Ramos (cell line): Measurements from ENCODE around the gene DNAH8.
"Not testable (repeated sequence)": the region's sequence is repeated elsewhere in the genome, so short reads cannot be mapped to it uniquely, and the experiment has no call there.

ENCODE experiments used
- in situ Hi-C: fragments of 300-500 bp; cut with MboI; formaldehyde crosslinking; loops from one replicate; pipeline ENCODE4 v1.14.3; 2022; ENCODE audit warnings: low sequenced_read_pairs; ENCODE audit not compliant: unreplicated experiment

DNAH8 gene

DNA sequence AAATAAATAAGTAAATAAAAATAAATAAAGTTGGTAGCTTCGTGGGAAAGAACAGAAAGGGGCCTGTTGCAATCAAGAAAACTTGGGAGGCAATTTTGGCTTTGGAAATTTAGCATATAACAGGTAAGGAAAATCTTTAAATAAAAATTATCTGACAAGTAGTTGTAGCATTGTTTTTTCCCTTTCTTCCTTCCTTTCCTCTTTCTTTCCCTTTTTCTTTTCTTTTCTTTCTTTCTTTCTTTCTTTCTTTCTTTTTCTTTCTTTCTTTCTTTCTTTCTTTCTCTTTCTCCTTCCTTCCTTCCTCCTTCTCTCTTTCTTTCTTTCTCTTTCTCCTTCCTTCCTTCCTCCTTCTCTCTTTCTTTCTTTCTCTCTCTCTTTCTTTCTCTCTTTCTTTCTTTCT is 158.7 kb downstream of the DNAH8 start:
- in situ Hi-C loops, result loop anchor here (10.0 kb wide), 1 partner anchor 431 kb away; no protein-coding TSS in a partner anchor

DNA sequence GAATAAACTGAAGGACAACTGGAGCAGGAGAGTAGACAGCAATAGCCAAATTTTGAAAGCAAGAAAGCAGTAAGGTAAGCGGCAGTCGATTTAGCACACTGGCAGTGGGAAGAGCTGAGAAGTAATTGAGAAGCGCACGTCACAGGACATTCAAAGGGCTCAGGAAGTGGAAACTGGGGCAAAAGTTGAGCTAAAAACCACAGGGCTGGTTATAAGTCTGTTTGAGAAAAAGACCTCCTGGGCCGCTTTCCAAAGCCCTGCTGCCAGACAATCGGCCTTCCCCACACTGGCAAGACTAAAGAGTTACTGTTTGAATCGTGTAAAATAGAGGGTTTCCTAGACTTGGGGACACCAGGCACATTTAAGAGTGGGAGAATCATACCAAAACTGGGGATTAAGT is 161.4 kb downstream of the DNAH8 start:
- in situ Hi-C loops, result loop anchor here (10.0 kb wide), 1 partner anchor 428 kb away; no protein-coding TSS in a partner anchor

DNA sequence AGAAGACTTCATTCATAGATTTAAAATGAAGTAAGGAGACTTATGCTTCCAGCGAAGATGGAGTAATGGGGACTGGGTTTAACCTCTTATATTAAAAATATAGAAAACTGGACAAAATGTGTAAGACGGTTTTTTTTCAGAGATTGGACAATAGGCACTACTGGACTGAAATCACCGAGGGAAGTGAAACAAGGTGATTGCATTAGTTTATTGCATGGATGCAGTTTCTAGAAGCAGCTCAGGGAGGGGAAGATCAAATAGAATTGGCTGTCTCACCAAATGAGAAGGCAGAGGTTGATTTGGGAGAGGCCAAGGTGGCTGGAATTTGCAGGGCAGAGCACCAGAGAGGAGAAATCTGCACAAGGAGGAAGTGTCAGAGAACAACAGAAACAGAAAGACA is 162.6 kb downstream of the DNAH8 start:
- in situ Hi-C loops, result loop anchor here (10.0 kb wide), 1 partner anchor 427 kb away; no protein-coding TSS in a partner anchor

DNA sequence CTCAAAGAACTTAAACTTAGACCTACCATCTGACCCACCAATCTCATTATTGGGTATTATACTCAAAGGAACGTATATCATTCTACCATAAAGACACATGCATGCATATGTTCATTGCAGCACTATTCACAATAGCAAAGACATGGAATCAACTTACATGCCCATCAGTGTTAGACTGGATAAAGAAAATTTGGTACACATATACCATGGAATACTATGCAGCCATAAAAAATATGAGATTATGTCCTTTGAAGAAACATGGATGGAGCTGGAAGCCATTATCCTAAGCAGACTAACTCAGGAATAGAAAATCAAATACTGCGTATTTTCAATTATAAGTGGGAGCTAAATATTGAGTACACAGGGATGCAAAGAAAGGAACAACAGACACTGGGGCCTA is 167.0 kb downstream of the DNAH8 start:
- in situ Hi-C loops, result no loop called here

DNA sequence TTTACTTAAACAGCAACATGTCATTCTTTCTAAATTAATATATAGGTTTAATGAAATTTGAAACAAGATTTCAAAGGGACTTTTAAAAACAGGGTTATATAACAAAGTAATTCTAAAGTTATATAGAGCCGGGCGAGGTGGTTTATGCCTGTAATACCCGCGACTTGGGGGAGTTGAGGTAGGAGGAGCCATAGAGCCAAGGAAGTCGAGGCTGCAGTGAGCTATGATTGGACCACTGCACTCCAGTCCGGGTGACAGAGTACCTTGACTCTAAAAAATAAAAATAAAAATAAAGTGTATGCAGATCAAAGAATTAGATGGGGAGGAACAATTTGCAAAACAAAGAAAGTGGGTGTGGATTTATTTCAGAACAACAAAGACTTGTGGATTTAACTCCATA is 182.4 kb downstream of the DNAH8 start:
- in situ Hi-C loops, result no loop called here

DNA sequence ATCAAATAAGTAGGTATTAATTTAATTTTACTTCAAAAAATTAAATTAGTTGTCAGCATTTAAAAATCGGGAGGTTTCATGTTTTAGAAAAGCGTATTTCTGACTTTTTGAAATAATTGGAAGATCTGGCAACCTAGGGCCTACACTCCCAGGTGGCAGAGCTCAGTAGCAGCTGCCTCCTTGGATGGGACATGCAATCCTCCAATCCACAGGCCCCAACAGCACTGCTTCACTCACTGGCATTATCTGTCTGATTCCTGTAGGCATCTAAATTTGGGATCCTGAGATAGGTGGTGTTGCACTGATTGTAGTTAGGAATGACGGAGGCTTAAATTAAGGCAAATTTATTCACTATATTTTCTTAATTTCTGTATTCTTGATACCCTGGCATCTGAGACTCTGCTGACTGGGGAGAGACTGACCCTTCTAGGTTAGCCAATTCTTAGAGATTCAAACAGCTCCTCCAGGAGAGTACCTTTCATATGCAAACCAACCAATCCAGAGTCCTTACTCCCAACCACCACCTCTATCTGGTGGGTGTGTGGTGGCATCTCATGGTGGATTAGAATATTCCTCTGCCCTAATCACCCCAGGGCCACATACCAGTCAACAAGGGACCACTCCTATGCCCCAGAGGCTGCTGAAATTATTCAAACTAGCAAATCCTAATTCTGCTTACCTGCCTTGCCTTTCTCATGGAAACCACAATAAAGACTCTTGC is 186.9 kb downstream of the DNAH8 start:
- in situ Hi-C loops, result no loop called here

DNA sequence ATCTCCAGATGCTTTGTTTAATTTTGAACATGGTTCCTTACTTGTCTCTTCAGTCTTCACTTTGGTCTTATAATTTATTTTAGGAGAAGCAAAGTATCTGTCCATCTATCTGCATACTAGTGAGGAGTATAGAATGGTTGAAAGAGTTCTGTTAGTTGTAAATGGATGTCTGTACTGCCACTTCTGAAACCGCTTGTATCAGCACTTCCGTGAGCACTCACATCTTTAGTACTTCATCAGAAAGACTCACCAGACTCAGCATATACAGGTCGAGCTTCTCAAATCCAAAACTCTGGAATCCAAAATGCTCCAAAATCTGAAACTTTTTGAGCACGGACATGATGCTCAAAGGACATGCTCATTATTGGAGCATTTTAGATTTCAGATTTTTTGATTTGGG is 191.5 kb downstream of the DNAH8 start:
- in situ Hi-C loops, result no loop called here

DNA sequence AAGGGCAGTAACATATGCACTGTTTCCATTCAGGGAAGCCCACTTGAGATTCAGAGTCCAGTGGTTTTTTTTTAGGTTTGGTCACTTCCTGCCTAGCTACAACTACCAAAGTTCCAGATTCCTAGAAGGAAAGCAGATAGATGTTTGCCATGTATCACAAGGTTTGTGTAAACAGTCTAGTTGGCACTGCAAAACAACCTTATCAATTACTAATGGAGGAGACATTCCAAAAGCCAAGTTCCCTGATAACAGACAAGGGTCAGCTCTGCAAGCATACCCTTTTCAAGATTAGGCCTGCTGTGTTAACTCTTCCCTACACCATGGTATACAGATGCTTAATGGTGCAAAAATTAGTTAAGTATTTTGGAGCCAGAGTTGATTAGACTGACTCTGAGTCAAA is 192.2 kb downstream of the DNAH8 start:
- in situ Hi-C loops, result no loop called here

DNA sequence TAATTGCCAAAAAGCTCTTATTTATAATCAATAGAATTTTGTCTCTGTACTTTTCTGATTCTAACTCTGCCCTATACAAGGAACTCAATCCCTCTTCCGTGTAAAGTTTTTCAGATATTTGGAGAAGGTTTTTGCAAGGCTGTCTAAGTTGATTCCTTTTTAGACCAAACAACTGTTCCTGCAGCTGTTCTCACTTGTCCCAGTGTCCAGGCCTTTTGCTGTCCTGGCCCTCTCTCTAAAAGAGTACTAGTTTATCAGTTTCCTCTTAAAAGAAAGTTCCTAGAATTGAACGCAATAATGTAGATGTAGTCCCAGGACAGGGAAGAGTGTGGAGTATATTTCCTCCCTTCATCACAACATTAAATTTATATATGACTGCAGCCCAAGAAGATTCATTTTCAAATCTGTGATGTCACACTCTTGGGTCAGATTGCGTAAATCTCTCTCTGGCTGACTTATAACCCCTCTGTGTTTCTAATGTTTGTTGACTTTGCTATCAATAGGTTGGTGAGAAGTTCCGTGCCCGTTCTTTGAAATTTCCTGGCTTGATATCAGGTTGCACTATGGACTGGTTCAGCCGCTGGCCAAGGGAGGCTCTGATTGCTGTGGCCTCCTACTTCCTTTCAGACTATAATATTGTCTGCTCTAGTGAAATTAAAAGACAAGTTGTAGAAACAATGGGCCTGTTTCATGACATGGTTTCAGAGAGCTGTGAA is 194.1 kb downstream of the DNAH8 start:
- in situ Hi-C loops, result no loop called here

DNA sequence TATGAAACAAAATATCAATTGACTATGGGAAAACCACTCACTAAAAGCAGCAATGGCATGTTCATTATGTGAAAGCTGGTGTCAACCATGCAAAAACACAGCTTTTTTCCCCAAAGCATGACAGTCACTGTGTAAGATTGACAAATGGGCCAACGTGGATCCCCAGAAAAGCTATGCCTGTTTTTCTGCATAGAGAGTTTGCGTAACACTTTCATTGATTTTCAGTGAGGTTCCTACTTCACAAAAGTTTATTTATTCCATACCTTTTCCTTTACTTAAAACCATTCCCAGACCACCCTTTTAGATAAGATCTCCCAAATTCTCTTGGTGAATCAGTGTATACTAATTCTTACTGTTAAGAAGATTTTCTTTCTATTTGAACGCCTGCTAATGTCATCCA is 195.1 kb downstream of the DNAH8 start:
- in situ Hi-C loops, result no loop called here

DNA sequence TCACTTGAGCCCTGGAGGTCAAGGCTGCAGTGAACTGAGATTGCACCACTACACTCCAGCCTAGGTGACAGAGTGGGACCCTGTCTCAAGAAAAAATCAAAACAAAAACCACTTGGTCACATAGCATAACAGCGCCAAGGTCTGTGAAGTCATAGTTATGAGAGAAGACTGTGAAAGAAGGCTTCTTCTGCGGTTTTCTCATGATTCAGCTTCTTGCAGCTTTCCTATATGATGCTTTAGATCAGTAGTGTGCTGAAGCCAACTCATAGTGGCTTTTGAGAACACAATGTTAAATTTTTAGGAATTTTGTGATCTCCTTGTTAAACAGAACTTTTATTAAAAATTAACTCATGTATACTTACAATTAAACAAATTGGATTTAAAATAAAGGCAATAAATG is 197.3 kb downstream of the DNAH8 start:
- in situ Hi-C loops, result no loop called here

DNA sequence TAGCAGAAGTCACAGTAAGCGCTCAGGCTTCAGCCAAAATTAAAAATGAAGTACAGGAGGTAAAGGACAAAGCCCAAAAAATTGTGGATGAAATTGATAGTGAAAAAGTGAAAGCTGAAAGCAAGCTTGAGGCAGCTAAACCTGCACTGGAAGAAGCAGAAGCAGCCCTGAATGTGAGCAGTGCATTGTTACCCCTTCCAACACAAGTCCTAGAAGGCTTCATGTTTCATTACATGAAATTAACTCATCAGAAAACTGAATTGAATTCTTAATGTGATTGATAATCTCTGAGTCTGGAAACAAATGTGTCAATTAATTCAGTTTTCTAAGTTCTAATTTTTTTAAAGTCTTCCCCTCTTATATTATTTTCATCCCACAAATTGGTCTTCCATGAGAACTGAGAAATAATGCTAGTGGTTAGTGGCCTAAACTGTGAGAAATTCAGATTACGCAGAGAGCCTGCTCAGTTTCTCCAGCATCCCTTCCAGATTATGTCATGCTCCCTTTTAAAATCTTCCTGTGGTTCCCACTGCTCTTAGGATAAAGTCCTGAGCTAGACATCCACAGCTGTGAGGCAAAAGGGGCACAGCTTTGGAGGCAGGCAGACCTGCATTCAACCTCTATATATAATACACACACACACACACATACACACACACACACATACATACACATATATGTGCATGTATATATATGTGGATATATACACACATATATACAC is 200.3 kb downstream of the DNAH8 start:
- in situ Hi-C loops, result no loop called here

DNA sequence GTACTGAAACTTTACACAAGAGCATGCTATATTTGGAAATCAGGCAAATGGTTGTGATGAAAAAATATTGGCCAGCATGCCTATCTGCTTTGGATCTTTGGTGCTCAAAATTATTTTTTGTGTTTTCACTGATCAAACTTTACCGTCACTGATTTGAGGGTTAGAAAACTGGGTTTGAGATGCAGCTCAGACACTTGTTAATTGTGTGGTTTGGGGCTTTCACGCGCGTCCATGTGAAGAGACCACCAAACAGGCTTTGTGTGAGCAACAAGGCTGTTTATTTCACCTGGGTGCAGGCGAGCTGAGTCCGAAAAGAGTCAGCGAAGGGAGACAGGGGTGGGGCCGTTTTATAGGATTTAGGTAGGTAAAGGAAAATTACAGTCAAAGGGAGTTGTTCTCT is 206.4 kb downstream of the DNAH8 start:
- in situ Hi-C loops, result not testable (repeated sequence)

DNA sequence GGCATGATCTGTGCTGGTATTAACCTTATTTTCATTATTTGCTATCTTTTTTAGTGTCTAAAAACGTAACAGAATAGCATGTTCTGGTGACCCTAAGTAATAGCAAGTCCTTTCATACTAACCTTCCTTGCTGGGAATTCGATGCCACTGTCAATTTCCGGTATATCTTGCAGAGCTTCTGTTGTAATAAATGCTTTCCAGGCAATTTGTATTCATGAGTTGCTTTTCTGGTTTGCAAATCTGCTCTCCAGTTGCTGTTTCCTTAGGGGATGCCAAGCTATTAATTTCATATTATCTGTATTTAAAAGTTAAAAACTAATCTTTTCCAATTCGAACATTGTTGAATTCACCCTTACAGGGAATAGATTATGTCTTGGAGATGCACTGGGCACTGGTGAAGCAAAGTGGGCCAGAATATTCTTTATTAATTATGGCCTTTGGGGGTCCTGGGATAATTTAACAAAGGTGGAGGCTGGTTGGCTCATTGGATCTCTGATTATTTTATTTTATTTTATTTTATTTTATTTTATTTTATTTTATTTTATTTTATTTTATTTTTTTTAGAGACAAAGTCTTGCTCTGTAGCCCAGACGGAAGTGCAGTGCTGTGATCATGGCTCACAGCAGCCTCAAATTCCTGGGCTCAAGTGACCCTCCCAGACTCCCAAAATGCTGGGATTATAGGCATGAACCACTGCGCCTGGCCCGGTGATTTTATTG is 209.8 kb downstream of the DNAH8 start:
- in situ Hi-C loops, result no loop called here

DNA sequence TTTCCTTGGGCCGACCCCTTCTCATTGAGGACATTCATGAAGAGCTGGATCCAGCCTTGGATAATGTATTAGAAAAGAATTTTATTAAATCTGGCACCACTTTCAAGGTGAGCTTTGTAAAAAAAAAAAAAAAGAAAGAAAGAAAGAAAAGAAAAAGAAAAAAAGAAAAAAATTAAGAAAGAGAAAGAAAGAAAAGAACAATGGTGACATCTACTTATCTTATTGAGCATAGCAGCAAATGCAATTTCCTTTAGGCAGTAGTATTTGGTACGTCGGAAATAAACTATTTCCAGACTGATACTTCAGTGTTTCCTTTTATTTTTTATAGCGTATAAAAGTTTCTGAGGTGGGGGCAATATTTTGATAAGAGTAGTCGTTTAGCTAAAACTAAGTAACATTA is 214.4 kb downstream of the DNAH8 start:
- in situ Hi-C loops, result no loop called here

DNA sequence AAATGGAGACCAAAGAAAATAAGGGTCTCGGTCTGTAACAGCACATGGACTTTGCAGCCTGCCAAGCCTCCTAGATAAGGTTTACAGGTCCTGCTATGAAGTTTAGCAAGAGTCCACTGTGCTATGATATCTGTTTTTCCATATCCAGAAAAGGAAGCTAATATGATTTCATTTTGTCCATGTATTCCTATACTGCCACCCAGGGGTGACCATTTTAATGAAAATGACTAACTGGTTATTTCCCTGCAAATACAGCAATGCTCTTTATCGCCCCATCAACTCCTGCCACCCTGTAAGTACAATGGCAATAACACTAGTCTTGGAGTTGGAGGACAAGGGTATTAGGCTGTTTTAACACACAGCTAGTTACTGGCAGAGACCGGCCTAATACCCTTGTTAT is 218.3 kb downstream of the DNAH8 start:
- in situ Hi-C loops, result no loop called here

DNA sequence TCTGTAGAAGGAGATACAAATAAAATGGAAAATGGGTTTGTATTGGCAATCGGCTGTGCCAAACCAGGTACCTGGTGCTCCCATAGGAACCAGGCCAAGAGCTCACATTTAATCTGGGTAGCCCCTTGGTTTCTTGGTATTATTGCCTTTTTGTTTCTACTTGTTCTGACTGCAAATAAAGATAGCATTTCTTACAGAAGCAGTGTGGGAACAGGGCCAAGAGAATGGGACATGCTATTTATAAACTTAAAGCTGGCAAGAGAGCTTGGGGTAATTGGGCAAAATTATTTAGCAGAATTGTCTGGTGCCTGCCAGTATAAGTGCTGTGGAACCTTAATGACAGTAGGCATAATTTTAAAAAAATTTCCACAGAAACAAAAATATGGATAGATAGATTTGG is 219.9 kb downstream of the DNAH8 start:
- in situ Hi-C loops, result no loop called here

DNA sequence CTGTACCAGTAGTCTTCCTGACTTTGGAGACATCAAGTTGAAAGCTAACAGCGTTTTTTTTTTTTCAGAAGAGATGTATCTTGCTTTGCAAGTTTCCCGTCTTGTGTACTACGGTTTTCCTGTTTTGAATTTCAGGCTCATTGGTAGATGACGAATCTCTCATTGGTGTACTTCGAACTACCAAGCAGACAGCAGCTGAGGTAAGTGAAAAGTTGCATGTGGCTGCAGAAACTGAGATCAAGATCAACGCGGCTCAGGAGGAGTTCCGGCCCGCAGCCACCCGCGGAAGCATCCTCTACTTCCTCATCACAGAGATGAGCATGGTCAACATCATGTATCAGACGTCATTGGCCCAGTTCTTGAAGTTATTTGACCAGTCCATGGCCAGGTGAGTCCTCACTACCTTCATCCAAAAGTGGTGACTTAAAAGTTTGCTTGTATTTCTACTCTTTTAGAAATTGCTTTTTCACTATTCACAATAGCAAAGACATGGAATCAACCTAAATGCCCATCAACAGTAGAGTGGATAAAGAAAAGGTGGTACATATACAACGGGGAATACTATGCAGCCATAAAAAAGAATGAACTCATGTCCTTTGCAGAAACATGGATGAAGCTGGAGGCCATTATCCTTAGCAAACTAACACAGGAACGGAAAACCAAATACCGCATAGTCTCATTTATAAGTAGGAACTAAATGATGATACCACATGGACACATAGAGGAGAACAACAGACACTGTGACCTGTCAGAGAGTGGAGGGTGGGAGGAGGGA is 222.9 kb downstream of the DNAH8 start:
- in situ Hi-C loops, result no loop called here

DNA sequence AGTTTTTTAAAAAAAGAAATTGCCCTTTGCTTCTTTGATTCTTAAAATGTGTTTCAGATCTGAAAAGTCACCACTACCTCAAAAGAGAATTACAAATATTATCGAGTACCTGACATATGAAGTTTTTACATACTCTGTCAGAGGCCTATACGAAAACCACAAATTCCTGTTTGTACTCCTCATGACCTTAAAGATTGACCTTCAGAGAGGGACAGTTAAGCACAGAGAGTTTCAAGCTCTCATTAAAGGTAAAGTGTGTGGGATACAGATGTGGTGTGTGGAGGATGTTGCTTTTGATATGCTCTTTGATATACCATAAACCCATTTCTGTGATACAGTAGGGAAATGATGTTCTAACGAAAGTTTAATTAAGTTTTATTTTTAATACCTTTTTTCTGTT is 223.6 kb downstream of the DNAH8 start:
- in situ Hi-C loops, result no loop called here

DNA sequence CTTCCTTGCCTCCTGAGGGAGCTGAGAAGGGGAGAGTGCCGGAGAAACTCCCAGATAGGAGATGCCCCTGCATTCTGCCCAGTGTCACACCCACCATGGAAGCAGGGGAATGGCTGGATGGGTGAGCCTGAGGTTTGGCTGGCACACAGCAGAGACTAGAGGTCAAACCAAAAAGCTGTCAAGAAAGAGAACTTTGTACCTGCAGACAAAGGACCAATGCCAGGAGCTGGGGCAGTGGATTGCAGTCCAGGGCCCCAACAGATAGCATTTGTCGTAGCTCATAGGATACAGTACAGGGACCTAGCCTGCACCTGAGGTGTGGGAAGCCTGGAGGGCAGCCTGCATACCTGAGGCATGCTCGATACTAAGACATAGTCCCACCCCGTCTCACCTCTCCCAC is 227.3 kb downstream of the DNAH8 start:
- in situ Hi-C loops, result no loop called here
